K562 treated with DMSO at 1 percent for 4 hours (cell line): ENCODE results near the gene ICAM4. TPM values are rescaled to one million over a fixed set of nuclear protein-coding genes. Genes with fewer than 3 reads are reported as not detected.

Experiments
- total RNA-seq: library from RNA; unstranded; fragments of 300-600 nt; gene quantifications from 2 replicates; pipeline ENCODE4 v1.2.3, GENCODE V29; 2022; ENCODE audit not compliant: insufficient read depth

The ICAM4 gene
- 87.1 and 92.6 TPM in 2 replicates for total RNA-seq

GRCh38 chr19:10286803-10287737 lies at the start of gene ICAM4:
ICAM4 (plus strand) TSS chr19:10286955; CDS start chr19:10287013, 58 bp downstream.

GRCh38 chr19:10251792-10252694 lies 34.7 kb upstream of the ICAM4 start, which contains the start of gene MRPL4:
MRPL4 (plus strand) TSS chr19:10252214; CDS start chr19:10252254, 40 bp downstream.

GRCh38 chr19:10270616-10271394 lies 15.9 kb upstream of the ICAM4 start, which contains the start of gene ICAM1:
ICAM1 (plus strand) TSS chr19:10271120; CDS start chr19:10271160, 40 bp downstream.

GRCh38 chr19:10289836-10290356 lies 3.1 kb downstream of the ICAM4 start, which contains the start of gene ICAM5:
ICAM5 (plus strand) TSS chr19:10289952; CDS start chr19:10290044, 92 bp downstream.

GRCh38 chr19:10309423-10309822 lies 22.7 kb downstream of the ICAM4 start, which contains the start of gene ZGLP1:
ZGLP1 (minus strand) TSS chr19:10309815.

GRCh38 chr19:10315335-10316214 lies 28.8 kb downstream of the ICAM4 start, which contains the start of gene FDX2:
FDX2 (minus strand) TSS chr19:10316015; CDS start chr19:10315996, 19 bp downstream.

GRCh38 chr19:10332965-10333757 lies 46.4 kb downstream of the ICAM4 start, which contains the start of gene RAVER1:
RAVER1 (minus strand) TSS chr19:10333529; CDS start chr19:10333507, 22 bp downstream.

Other genes starting within 250 kb of the ICAM4 start
- gene SHFL, start 200.6 kb upstream of the ICAM4 start, total RNA-seq = 19.4 and 25.1 TPM in 2 replicates
- gene ANGPTL6, start 184.3 kb upstream of the ICAM4 start, total RNA-seq = 0.76 TPM in 1 of 2 replicates, not detected in the other
- 22.8 and 35.9 TPM in 2 replicates for gene PPAN, start 180.6 kb upstream of the ICAM4 start, total RNA-seq
- 10.7 and 16.4 TPM in 2 replicates for gene P2RY11, start 175.3 kb upstream of the ICAM4 start, total RNA-seq
- 345 and 378 TPM in 2 replicates for gene EIF3G, start 167.1 kb upstream of the ICAM4 start, total RNA-seq
- 140 and 183 TPM in 2 replicates for gene DNMT1, start 92.0 kb upstream of the ICAM4 start, total RNA-seq
- gene S1PR2, start 55.6 kb upstream of the ICAM4 start, total RNA-seq = 1.7 and 1.9 TPM in 2 replicates
- 128 and 153 TPM in 2 replicates for gene MRPL4, start 34.7 kb upstream of the ICAM4 start, total RNA-seq
- gene ICAM1, start 15.8 kb upstream of the ICAM4 start, total RNA-seq = 42.4 and 49.5 TPM in 2 replicates
- gene ICAM5, start 3.0 kb downstream of the ICAM4 start, total RNA-seq = 37.0 and 39.1 TPM in 2 replicates
- gene ZGLP1, start 22.9 kb downstream of the ICAM4 start, total RNA-seq = 6.8 and 13.6 TPM in 2 replicates
- 27.8 and 42.6 TPM in 2 replicates for gene FDX2, start 29.1 kb downstream of the ICAM4 start, total RNA-seq
- gene RAVER1, start 46.6 kb downstream of the ICAM4 start, total RNA-seq = 60.1 and 84.3 TPM in 2 replicates
- gene ICAM3, start 52.7 kb downstream of the ICAM4 start, total RNA-seq = 8.1 and 15.6 TPM in 2 replicates
- gene TYK2, start 93.6 kb downstream of the ICAM4 start, total RNA-seq = 128 and 144 TPM in 2 replicates
- 266 and 284 TPM in 2 replicates for gene CDC37, start 116.6 kb downstream of the ICAM4 start, total RNA-seq
- gene PDE4A, start 133.6 kb downstream of the ICAM4 start, total RNA-seq = 8.9 and 20.3 TPM in 2 replicates
- 50.6 and 59.5 TPM in 2 replicates for gene KEAP1, start 216.4 kb downstream of the ICAM4 start, total RNA-seq
- not detected in 2 replicates for gene S1PR5, start 230.5 kb downstream of the ICAM4 start, total RNA-seq